K562 (cell line): ENCODE data around the gene PREX1. TPM values are rescaled to one million over a fixed set of nuclear protein-coding genes. Genes with fewer than 3 reads are reported as not detected.

Experiments
- ATAC-seq: fragments of 200-7000 bp; cut with Tn5 transposase; 3 replicates; pipeline ENCODE4 v1.9.1; 2020; ENCODE audit warnings: moderate library complexity
- BruUV-seq: library from RNA; stranded (reverse); fragments of 400-500 nt; replicated peaks from 2 replicates; lab custom pipeline; 2021; lab: Mats Ljungman, UMichigan
- CTCF ChIA-PET: fragments of 300-600 bp; formaldehyde crosslinking; extraction: SDS; loops from one replicate; lab custom pipeline; 2021; ENCODE audit warnings: low intra/inter-chr PET ratio; lab: Yijun Ruan, JAX
- POLR2A ChIA-PET: fragments of 300-600, 350-650 bp; sonication (Branson Sonifier 250); formaldehyde crosslinking; extraction: SDS; loops from one replicate; lab custom pipeline; 2021; ENCODE audit warnings: antibody characterized with exemption, inconsistent platforms; lab: Yijun Ruan, JAX
- DNase-seq, 4 experiments: peaks; one replicate each; pipeline versions ENCODE4 v3.0.0 to v3.0.0-alpha.2; 2011 to 2018; ENCODE audit warnings: low spot score in 3 of 4, mixed read lengths in 3 of 4; ENCODE audit errors: extremely low read depth in 1 of 4
- FAIRE-seq: peaks from 2 replicates; lab custom pipeline; 2011; peaks lifted over from hg19 to GRCh38; lab: Jason Lieb, UNC
- H2AFZ ChIP-seq: 2 replicates; pipeline ENCODE4 v1.6.0; 2011; ENCODE audit warnings: low read depth, low read length, control low read depth, inconsistent platforms
- H3K27ac ChIP-seq: fragments of 200-600 bp; 3 replicates; pipeline ENCODE4 v1.8.0; 2011; ENCODE audit warnings: low read depth, mild to moderate bottlenecking, control low read depth, inconsistent platforms, low read length, moderate library complexity, mixed read lengths; ENCODE audit errors: extremely low read depth
- H3K27me3 ChIP-seq, 2 experiments: fragments of 300-600 bp in 1 of 2; 2 replicates in 1 of 2; 3 replicates in 1 of 2; pipeline versions ENCODE4 v1.6.0 to v1.8.0; 2011; ENCODE audit warnings: inconsistent platforms in 2 of 2, low read length in 2 of 2, mild to moderate bottlenecking in 1 of 2, mixed read lengths in 1 of 2, moderate library complexity in 1 of 2; ENCODE audit not compliant: control insufficient read depth in 2 of 2, insufficient read depth in 2 of 2
- H3K36me3 ChIP-seq: fragments of 300-600 bp; 3 replicates; pipeline ENCODE4 v1.8.0; 2011; ENCODE audit warnings: mild to moderate bottlenecking, low read length, inconsistent platforms; ENCODE audit not compliant: control insufficient read depth, insufficient read depth
- H3K4me1 ChIP-seq, 2 experiments: fragments of 200-600 bp in 1 of 2; replicated peaks in 1 of 2; 2 replicates in 1 of 2; 3 replicates in 1 of 2; pipeline versions ENCODE4 v1.5.1 to v1.8.0; 2011; ENCODE audit warnings: inconsistent platforms in 2 of 2, low read length in 2 of 2, mild to moderate bottlenecking in 1 of 2, mixed read lengths in 1 of 2, moderate library complexity in 1 of 2; ENCODE audit not compliant: control insufficient read depth in 2 of 2, insufficient read depth in 2 of 2
- H3K4me2 ChIP-seq: 2 replicates; pipeline ENCODE4 v1.6.1; 2011; ENCODE audit warnings: low read length, control low read depth, inconsistent platforms, mixed read lengths; ENCODE audit not compliant: insufficient read depth
- H3K4me3 ChIP-seq: fragments of 200-600 bp; sonication (generic), shearing (Covaris generic); 2 replicates; pipeline ENCODE4 v1.5.1; 2016; ENCODE audit warnings: control low read depth, inconsistent platforms
- H3K79me2 ChIP-seq: fragments of 200-600 bp; 3 replicates; pipeline ENCODE4 v1.8.0; 2011; ENCODE audit warnings: low read length, inconsistent platforms; ENCODE audit not compliant: control insufficient read depth, insufficient read depth
- H3K9ac ChIP-seq, 2 experiments: 2 replicates each; pipeline versions ENCODE4 v1.6.0 to v1.6.1; 2011; ENCODE audit warnings: low read depth in 2 of 2, low read length in 2 of 2, control low read depth in 1 of 2, inconsistent platforms in 1 of 2, mild to moderate bottlenecking in 1 of 2, mixed read lengths in 1 of 2; ENCODE audit not compliant: insufficient read depth in 1 of 2
- H3K9me1 ChIP-seq: one replicate; pipeline ENCODE4 v1.6.0; 2011; ENCODE audit warnings: inconsistent platforms, mild to moderate bottlenecking, low read length, moderate library complexity; ENCODE audit not compliant: control insufficient read depth, insufficient read depth
- H3K9me3 ChIP-seq: replicated peaks from 2 replicates; pipeline ENCODE4 v1.5.1; 2011; ENCODE audit warnings: low read depth, low read length, inconsistent platforms; ENCODE audit not compliant: control insufficient read depth, insufficient read depth
- H4K20me1 ChIP-seq: replicated peaks from 2 replicates; pipeline ENCODE4 v1.6.1; 2011; ENCODE audit warnings: low read length, inconsistent platforms, mixed read lengths; ENCODE audit not compliant: control insufficient read depth, insufficient read depth
- ZNF232 ChIP-seq: sonication (generic); formaldehyde crosslinking; IDR thresholded peaks from 2 replicates; pipeline ENCODE4 v1.8.0; 2022; ENCODE audit warnings: mild to moderate bottlenecking, missing genetic modification reagents
- WGBS: fragments of 100-300 bp; shearing (Covaris generic); methylation state at CpG from one replicate; pipeline ENCODE4 v1.1.6; 2016; ENCODE audit warnings: low coverage, mixed read lengths; ENCODE audit not compliant: insufficient coverage; ENCODE audit errors: missing lambda C conversion rate; 5-methylcytosine and 5-hydroxymethylcytosine counted together
- in situ Hi-C: fragments of 300-500 bp; cut with MboI; formaldehyde crosslinking; loops from 4 replicates; pipeline ENCODE4 v1.15.0; 2018; ENCODE audit warnings: inconsistent platforms, mixed read lengths
- intact Hi-C: fragments of 100-400 bp; cut with micrococcal nuclease; formaldehyde crosslinking; loops from 2 replicates; pipeline ENCODE4 v1.14.2; 2022
- polyA plus RNA-seq, 8 experiments: library from polyadenylated mRNA; depleted of rRNA in 4 of 8; stranded (reverse) in 5 of 8; unstranded in 3 of 8; fragments of >200 nt; fragmentation: Nextera tagmentation in 2 of 8; fragmentation: Illumina TruSeq in 1 of 8; extraction: Ambion mirVana in 2 of 8; extraction: Trizol in 1 of 8; gene quantifications; 2 replicates each; pipeline versions ENCODE4 v1.2.1 to v1.2.3, GENCODE V29; 2011 to 2014; ENCODE audit warnings: inconsistent platforms in 1 of 8, missing spikeins in 1 of 8
- total RNA-seq, 7 experiments: library from RNA; depleted of rRNA in 6 of 7; stranded (reverse); fragments of >200 nt in 6 of 7; fragmentation: Illumina TruSeq in 2 of 7; extraction: Trizol in 2 of 7; gene quantifications; 2 replicates each; pipeline versions ENCODE4 v1.2.1 to v1.2.3, GENCODE V29; 2011 to 2021; ENCODE audit warnings: low replicate concordance in 1 of 7
- TF ChIP-seq, protein P1 (sequence below), 3 experiments: fragments of 200-800 bp in 1 of 3; fragments of 250-450 bp in 1 of 3; fragments of 450-650 bp in 1 of 3; sonication (Bioruptor Pico) in 1 of 3; sonication (Bioruptor generic) in 1 of 3; formaldehyde crosslinking in 1 of 3; IDR thresholded peaks; 2 replicates each; pipeline versions ENCODE4 v1.6.1 to v1.8.0; 2016 to 2022; ENCODE audit warnings: mild to moderate bottlenecking in 2 of 3, missing genetic modification characterization in 2 of 3, missing compliant biosample characterization in 1 of 3, moderate library complexity in 1 of 3

PREX1 gene
- total and polyA plus RNA-seq, 9 of the 15 experiments (the other 6 are each of a cell fraction or from before 2014, with no cell fraction given), result 0.37 to 10.4 (median 4.8) TPM

DNA sequence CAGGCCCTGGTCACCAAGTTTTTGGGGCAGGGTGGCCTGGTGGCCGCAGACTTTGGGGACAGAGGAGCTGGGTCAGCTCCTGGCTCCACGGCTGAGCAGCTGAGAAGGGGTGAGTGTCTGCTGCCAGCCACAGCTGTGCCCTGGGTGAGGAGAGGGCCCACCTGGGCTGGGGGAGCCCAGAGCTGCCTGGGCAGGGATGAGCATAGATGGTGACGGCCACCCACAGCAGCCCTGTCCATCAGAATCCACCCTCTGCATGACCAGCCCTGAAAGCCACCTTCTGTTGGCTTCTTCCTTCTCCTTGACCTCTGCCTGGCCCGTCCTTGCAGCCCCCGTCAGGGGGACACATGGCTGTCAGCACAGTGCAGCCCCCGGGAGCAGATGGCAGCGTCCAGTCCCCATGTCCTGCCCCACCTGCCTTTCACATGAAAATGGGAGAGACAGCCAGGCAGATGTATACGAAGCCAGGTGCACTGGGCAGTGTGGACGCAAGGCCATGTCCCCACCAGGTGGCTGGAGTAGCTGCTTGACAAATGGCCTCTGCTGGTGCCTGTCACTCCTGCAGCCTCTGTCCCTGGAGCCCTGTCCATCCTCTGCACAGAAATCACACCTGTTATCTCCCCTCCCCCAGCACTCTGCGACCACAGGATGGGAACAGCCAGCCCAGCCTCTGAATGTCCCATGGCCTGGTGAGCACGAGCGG is 220.8 kb downstream of the PREX1 start:
- FAIRE-seq, result no peak
- POLR2A ChIA-PET, result no interaction called here

More for the DNA sequence above, 220.8 kb downstream of the PREX1 start:
- Histone ChIP-seq H3K9me1 (no peaks in the 10 kb centered on the region), H3K4me3 (no peak overlapping the region)
- ATAC-seq, result peak; percentile 31; the same call in 2 of the 3 replicates
- no peak for TF ChIP-seq ZNF232
- TF ChIP-seq, protein P1, sequence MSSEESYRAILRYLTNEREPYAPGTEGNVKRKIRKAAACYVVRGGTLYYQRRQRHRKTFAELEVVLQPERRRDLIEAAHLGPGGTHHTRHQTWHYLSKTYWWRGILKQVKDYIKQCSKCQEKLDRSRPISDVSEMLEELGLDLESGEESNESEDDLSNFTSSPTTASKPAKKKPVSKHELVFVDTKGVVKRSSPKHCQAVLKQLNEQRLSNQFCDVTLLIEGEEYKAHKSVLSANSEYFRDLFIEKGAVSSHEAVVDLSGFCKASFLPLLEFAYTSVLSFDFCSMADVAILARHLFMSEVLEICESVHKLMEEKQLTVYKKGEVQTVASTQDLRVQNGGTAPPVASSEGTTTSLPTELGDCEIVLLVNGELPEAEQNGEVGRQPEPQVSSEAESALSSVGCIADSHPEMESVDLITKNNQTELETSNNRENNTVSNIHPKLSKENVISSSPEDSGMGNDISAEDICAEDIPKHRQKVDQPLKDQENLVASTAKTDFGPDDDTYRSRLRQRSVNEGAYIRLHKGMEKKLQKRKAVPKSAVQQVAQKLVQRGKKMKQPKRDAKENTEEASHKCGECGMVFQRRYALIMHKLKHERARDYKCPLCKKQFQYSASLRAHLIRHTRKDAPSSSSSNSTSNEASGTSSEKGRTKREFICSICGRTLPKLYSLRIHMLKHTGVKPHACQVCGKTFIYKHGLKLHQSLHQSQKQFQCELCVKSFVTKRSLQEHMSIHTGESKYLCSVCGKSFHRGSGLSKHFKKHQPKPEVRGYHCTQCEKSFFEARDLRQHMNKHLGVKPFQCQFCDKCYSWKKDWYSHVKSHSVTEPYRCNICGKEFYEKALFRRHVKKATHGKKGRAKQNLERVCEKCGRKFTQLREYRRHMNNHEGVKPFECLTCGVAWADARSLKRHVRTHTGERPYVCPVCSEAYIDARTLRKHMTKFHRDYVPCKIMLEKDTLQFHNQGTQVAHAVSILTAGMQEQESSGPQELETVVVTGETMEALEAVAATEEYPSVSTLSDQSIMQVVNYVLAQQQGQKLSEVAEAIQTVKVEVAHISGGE (CRISPR knock-in tag; IDR thresholded peaks at IDR 0.05), result peak in 1 of 3 experiments; percentile 29; a peak in 2 of 6 replicates
- TF ChIP-seq, all 486 proteins: peak for 1
- no peaks in the 10 kb centered on the region for H3K4me1 ChIP-seq
- H3K9me3 ChIP-seq, result no peaks in the 10 kb centered on the region
- H3K36me3 ChIP-seq, result no peaks in the 10 kb centered on the region
- no peak for DNase-seq
- CTCF ChIA-PET, result no interaction called here
- WGBS, result 0% methylated on average over 11 of the region's 12 CpGs
- H3K27me3 ChIP-seq, result peaks cover 8 to 41% of the 10 kb centered on the region in 2 experiments; a peak in 3 of 5 replicates
- no peak overlapping the region for H3K4me2 ChIP-seq
- no peak overlapping the region for H3K27ac ChIP-seq
- intact Hi-C loops (no loop called here), in situ Hi-C loops (no loop called here)
- H4K20me1 ChIP-seq, result no peaks in the 10 kb centered on the region; the same call in 1 of the 2 replicates
- H3K9ac ChIP-seq, result no peak overlapping the region
- BruUV-seq, result no TSS peak
- no peak overlapping the region for H2AFZ ChIP-seq
- H3K79me2 ChIP-seq, result no peaks in the 10 kb centered on the region
